Omental fat pad (tissue), 4 donors: ENCODE data around the gene TIGD1. TPM values are rescaled to one million over a fixed set of nuclear protein-coding genes. Genes with fewer than 3 reads are reported as not detected.
A peak's percentile ranks its signal among the peaks of the same experiment; 100 is the strongest.

Experiments used
- ATAC-seq: fragments of 150-250 bp; one replicate; pipeline ENCODE4 v1.9.1; 2016; ENCODE audit warnings: mild to moderate bottlenecking, moderate library complexity; ENCODE audit not compliant: low FRiP score
- DNase-seq: peaks from one replicate; pipeline ENCODE4 v3.0.0-alpha.2; 2019; ENCODE audit warnings: low spot score
- CTCF ChIP-seq, 3 donors: fragments of 450-650 bp; IDR thresholded peaks; one replicate each; pipeline ENCODE4 v1.5.1; 2016 to 2017; ENCODE audit warnings: antibody characterized with exemption in 3 of 3, mild to moderate bottlenecking in 3 of 3, moderate library complexity in 2 of 3
- total RNA-seq, 4 donors: library from RNA; depleted of rRNA; stranded (reverse); fragments of >200 nt; gene quantifications; one replicate each; pipeline ENCODE4 v1.1.0, GENCODE V29; 2016

Gene TIGD1
- total RNA-seq, 4 donors from 2014 or later = 1.5 to 3.8 (median 2.4) TPM

DNA sequence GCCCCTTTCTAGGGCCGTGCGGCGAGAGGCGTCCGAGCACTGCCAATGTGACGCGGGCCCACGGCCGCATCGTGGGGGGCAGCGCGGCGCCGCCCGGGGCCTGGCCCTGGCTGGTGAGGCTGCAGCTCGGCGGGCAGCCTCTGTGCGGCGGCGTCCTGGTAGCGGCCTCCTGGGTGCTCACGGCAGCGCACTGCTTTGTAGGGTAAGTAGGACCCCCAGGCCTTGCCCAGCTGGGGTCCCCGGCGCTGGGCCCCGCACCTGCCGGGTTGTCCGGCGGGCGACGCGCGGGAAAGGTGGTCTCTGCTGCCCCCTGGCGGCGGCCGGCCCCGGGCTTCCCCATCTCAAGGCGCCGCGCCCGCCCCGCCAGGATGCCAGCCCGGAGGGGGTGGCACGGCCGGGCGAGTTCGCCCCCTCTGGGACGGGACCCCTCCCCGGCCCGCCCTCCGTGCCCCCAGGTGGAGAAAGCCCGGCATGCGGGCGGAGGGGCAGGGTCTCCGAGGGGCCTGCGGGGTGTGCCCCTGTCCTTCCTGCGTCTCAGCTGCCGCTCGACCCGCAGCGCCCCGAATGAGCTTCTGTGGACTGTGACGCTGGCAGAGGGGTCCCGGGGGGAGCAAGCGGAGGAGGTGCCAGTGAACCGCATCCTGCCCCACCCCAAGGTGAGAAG, 28.3 kb downstream of the TIGD1 start:
- peak in 1 of 3 donors; percentile 80 for TF ChIP-seq CTCF (IDR thresholded peaks at IDR 0.05)
- peak; percentile 41 for DNase-seq
- peak; percentile 46 for ATAC-seq

DNA sequence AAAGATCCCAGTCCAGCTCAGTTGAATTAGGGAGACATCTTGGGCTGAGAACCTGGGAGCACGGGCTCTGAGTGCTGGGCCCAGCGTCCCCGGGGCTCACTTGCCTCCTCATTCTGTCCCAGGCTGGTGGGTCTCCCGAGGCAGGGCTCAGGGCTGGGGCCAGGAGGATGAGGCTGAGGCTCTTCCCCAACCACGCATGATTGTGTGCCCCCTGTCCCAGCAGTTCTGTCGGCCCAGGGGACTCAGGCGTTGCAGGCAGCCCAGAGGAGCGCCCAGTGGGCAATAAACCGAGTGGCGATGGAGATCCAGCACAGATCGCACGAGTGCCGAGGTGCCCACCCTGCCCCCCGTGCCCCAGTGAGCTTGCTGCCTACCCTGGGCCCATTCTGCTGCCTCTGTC, 29.3 kb downstream of the TIGD1 start:
- DNase-seq = no peak
- ATAC-seq = no peak
- TF ChIP-seq CTCF (IDR thresholded peaks at IDR 0.05) = no peak

DNA sequence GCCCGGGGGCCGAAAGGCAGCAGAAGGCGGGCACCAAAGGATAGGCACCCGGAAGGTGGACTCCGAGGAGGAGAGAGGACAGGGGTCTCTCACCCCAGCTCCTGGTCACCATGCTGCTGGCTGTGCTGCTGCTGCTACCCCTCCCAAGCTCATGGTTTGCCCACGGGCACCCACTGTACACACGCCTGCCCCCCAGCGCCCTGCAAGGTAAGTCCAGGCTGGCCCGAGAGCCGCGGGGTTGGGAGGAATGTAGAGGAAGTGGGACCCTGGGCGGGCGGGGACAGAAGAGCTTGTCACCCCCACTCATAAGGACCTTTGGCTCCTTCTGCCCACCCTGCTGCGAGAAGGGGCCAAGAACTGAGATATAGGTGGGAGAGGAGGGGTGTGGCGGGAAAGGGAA, 29.9 kb downstream of the TIGD1 start:
- no peak for TF ChIP-seq CTCF (IDR thresholded peaks at IDR 0.05)
- DNase-seq (no peak), ATAC-seq (no peak)

DNA sequence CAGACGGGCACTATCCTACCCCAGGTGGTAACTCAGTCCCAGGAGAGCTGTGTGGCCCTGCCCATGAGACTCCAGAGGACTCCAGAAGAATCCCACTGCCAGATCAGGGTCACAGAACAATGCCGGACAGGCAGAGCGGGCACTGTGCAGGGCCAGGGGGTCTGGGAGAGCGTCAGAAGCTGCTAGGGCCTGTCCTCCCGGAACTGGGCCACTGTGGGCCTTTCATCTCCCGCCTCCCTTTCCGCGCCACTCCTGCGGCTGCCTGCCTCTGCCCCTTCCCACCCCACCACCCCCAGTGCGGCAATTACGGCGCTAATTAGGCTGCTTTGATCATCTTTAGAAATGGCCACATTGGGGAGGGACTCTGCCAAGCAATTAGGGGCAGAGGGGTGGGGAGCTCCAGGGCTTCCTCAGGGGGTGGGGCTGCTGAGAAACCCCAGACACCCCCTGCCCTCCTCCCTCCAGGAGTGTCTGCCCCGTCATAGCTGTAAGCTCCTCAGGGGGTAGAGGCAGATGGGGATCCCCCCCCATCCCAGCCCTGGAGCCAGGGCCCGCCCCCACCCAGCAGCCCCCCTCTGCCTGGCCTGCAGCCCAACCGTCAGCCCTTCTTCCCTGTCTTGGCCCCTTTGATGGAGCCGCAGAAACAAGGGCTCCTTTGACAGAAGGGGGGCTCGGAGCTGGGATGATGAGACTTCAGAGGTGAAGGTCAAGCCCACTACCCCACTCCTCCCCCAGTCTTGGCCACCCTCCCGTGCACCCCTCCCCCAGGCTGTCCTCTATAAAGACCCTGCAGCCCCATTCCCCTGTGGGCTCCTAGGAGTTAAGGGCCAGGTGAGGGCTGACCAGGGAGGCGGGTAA, 30.5 kb downstream of the TIGD1 start, which contains the start of gene PRSS56:
Gene PRSS56, plus strand, starts transcription at position 808 of the 858 bp plus-strand sequence. CDS start 211 bp downstream, outside the sequence.
- TF ChIP-seq CTCF (IDR thresholded peaks at IDR 0.05) = no peak
- DNase-seq = no peak
- ATAC-seq = no peak

GRCh38 chr2:232518844-232519243, 31.5 kb downstream of the TIGD1 start:
- no peak for DNase-seq
- no peak for TF ChIP-seq CTCF (IDR thresholded peaks at IDR 0.05)
- no peak for ATAC-seq

DNA sequence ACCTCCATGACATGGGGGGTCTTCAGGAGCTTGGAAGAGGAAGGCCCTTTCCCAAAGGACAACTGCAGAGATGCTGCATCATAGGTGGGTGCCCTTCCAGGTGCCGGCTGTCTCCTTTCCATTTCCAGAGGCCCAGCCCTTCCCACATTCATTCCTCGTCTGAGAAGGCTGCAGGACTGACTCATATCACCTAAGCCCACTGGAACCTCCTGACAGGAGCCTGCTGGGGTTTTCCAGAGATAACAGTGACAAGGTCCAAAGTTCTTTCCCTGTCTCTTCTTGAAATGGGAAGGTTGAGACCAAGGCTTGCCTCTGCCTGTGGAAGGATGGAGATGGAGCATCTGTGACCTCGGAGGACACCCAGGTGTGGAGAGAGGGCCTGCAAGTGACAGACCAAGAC, 33.8 kb downstream of the TIGD1 start:
- ATAC-seq = no peak
- TF ChIP-seq CTCF (IDR thresholded peaks at IDR 0.05) = no peak
- no peak for DNase-seq
